Measurements from ENCODE around the gene GABARAPL1.

Gene GABARAPL1

GRCh38 chr12:10167599-10167998, 45.1 kb upstream of the GABARAPL1 start:
- H3F3A ChIP-seq (ENCODE audit: insufficient read depth), result no peaks in the 10 kb centered on the region
- TF ChIP-seq EZH2phosphoT487 (conservative IDR thresholded peaks at IDR 0.05; ENCODE audit: low read length) (no peak), CTCF (IDR thresholded peaks at IDR 0.05; ENCODE audit: insufficient read depth, low read length, poor library complexity, severe bottlenecking) (no peak)

GRCh38 chr12:10169104-10169503, 43.6 kb upstream of the GABARAPL1 start:
- Histone ChIP-seq H2AFZ (ENCODE audit: low read depth, low read length, severe bottlenecking) (no peak overlapping the region), H3K27me3 (ENCODE audit: low read length) (no peaks in the 10 kb centered on the region), H3K4me3 (ENCODE audit: insufficient read depth, low read length, poor library complexity, severe bottlenecking) (no peak overlapping the region), H3K27ac (ENCODE audit: low read depth, low read length) (no peak overlapping the region), H3K4me2 (ENCODE audit: low read depth, low read length, poor library complexity, severe bottlenecking) (no peak overlapping the region), H3K9ac (ENCODE audit: low read length) (no peak overlapping the region), H3F3A (ENCODE audit: insufficient read depth) (no peaks in the 10 kb centered on the region), H3K9me2 (replicated peaks; ENCODE audit: insufficient read depth, low read length) (no peaks in the 10 kb centered on the region), H3K9me3 (ENCODE audit: insufficient read depth, low read length) (no peaks in the 10 kb centered on the region), H3K79me2 (ENCODE audit: insufficient read depth, low read length) (no peaks in the 10 kb centered on the region), H4K20me1 (ENCODE audit: low read depth, low read length) (no peaks in the 10 kb centered on the region), H3K36me3 (ENCODE audit: low read length) (no peaks in the 10 kb centered on the region)
- TF ChIP-seq CTCF (IDR thresholded peaks at IDR 0.05; ENCODE audit: insufficient read depth, low read length, poor library complexity, severe bottlenecking), result no peak
- TF ChIP-seq EZH2phosphoT487 (conservative IDR thresholded peaks at IDR 0.05; ENCODE audit: low read length), result no peak

More at GRCh38 chr12:10167599-10167998, 45.1 kb upstream of the GABARAPL1 start:
- Histone ChIP-seq H3K27ac (ENCODE audit: low read depth, low read length) (no peak overlapping the region), H3K9ac (ENCODE audit: low read length) (no peak overlapping the region), H3K4me2 (ENCODE audit: low read depth, low read length, poor library complexity, severe bottlenecking) (no peak overlapping the region), H3K4me3 (ENCODE audit: insufficient read depth, low read length, poor library complexity, severe bottlenecking) (no peak overlapping the region), H2AFZ (ENCODE audit: low read depth, low read length, severe bottlenecking) (no peak overlapping the region), H3K79me2 (ENCODE audit: insufficient read depth, low read length) (no peaks in the 10 kb centered on the region), H3K9me3 (ENCODE audit: insufficient read depth, low read length) (no peaks in the 10 kb centered on the region), H3K9me2 (replicated peaks; ENCODE audit: insufficient read depth, low read length) (no peaks in the 10 kb centered on the region), H3K36me3 (ENCODE audit: low read length) (no peaks in the 10 kb centered on the region), H4K20me1 (ENCODE audit: low read depth, low read length) (no peaks in the 10 kb centered on the region), H3K27me3 (ENCODE audit: low read length) (no peaks in the 10 kb centered on the region)

- H2AFZ ChIP-seq (ENCODE audit: low read depth, low read length, severe bottlenecking), result no peak overlapping the region
- H3K4me2 ChIP-seq (ENCODE audit: low read depth, low read length, poor library complexity, severe bottlenecking), result no peak overlapping the region
- H3K27ac ChIP-seq (ENCODE audit: low read depth, low read length), result no peak overlapping the region
- H4K20me1 ChIP-seq (ENCODE audit: low read depth, low read length), result no peaks in the 10 kb centered on the region
- TF ChIP-seq CTCF (IDR thresholded peaks at IDR 0.05; ENCODE audit: insufficient read depth, low read length, poor library complexity, severe bottlenecking) (no peak), EZH2phosphoT487 (conservative IDR thresholded peaks at IDR 0.05; ENCODE audit: low read length) (no peak)
- no peak overlapping the region for H3K9ac ChIP-seq (ENCODE audit: low read length)
- no peaks in the 10 kb centered on the region for H3K36me3 ChIP-seq (ENCODE audit: low read length)
- H3K4me3 ChIP-seq (ENCODE audit: insufficient read depth, low read length, poor library complexity, severe bottlenecking), result no peak overlapping the region
- no peaks in the 10 kb centered on the region for H3K9me3 ChIP-seq (ENCODE audit: insufficient read depth, low read length)
- no peaks in the 10 kb centered on the region for H3K27me3 ChIP-seq (ENCODE audit: low read length)
- H3K79me2 ChIP-seq (ENCODE audit: insufficient read depth, low read length), result no peaks in the 10 kb centered on the region
- H3K9me2 ChIP-seq (replicated peaks; ENCODE audit: insufficient read depth, low read length), result no peaks in the 10 kb centered on the region
- no peaks in the 10 kb centered on the region for H3F3A ChIP-seq (ENCODE audit: insufficient read depth)
Measured at GRCh38 chr12:10170216-10170615, 42.5 kb upstream of the GABARAPL1 start.
